HG03520 (cell line): ENCODE data around the gene MORN3.
A peak's percentile ranks its signal among the peaks of the same experiment; 100 is the strongest.
"Not testable (repeated sequence)": the region's sequence is repeated elsewhere in the genome, so short reads cannot be mapped to it uniquely, and the experiment has no call there.

Experiments used
- ATAC-seq: cut with Tn5 transposase; IDR thresholded peaks from one replicate; pipeline ENCODE4 v1.9.1; 2021; ENCODE audit warnings: mild to moderate bottlenecking, moderate library complexity; ENCODE audit not compliant: unreplicated experiment

MORN3 gene

DNA sequence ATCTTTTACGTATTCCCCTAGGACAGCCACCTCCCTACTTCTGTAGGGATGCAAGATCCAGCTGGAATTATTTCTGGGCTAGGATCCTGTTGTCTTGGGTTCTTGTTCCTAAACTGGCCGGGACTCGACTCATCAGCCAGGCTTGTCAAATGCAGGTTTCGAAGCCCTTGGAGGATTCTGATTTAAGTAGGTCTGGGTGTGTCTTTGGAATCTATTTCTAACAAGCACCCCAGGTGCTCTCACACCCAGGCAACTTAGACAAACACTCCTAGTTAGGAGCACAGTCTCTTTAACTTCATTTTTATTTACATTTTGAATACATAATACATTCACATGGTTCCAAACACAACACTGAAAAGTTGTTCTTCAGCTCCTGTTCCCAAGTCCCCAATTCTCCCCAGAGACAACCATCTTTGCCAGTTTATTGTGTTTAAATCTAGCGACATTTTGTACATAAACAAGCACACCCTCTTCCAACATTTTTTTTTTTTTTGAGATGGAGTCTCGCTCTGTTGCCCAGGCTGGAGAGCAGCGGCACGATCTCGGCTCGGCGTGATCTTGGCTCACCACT, 20.9 kb downstream of the MORN3 start:
- ATAC-seq = no peak

GRCh38 chr12:121641343-121641630, 28.2 kb downstream of the MORN3 start:
- no peak for ATAC-seq

- no peak for ATAC-seq
Measured at GRCh38 chr12:121638298-121639202, 30.9 kb downstream of the MORN3 start.

- ATAC-seq = no peak
Measured at GRCh38 chr12:121637231-121637914, 32.1 kb downstream of the MORN3 start.

DNA sequence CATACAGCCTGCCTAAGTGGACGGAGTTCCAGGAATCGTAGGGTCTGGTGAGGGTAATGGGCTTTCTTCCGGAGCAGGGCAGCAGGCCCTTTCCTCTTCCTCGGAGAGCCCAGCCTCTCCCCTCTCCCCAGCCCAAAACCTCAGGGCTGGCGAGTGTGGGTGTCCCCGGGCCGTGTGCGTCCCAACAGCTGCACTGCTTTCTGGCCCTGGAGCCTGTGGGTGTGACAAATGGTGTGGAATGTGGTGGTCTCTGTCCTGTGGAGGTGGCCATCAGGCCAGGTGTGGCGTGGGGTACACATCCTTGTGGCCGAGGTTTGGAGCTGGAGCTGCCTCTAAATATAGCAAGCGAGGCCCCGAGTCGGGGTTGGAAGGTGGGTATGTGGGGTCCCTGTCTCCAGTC, 34.6 kb downstream of the MORN3 start:
- ATAC-seq = no peak

- ATAC-seq = not testable (repeated sequence)
Measured at GRCh38 chr12:121633833-121634196, 35.6 kb downstream of the MORN3 start.

DNA sequence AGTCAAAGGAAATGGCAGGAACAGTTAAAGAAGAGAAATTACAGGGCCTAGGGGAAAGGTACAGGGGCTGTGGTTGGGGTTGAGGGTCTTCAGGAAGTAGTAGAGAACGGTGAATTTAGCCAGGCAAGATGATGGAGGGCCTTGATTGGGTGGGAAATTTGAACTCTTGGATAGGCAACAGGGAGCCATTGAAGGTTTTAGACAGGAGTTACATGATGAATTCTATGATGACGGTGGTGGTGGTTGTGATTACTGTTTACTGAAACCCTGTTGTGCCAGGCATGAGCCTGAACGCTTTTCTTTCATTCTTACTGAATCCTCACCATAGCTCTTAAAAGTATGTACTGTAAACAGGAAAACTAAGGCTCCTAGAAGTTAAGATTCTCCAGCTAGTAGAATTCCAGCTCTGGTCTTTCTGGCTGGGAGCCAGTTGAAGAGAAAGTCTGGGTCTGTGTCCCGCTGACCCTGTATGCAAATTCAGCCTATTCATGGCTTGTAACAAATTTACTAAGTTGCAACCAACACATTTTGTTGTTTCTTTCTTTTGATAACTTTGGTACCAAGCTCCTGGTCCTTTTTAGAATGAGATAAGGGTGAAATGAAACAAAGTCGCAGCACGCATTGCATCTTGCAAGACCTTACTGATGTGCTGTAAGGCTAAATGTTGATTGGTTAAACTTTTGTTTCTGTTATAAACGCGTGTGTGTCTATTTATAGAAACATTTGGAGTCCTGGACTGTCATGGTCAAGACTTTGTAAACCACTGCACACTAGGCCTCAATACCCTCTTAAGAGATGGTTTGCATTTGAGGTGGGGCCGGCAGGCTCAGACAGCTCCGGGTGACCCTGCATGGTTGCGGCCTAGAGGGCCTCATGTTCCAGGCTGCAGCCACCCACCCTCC, 37.1 kb downstream of the MORN3 start:
- ATAC-seq = no peak

DNA sequence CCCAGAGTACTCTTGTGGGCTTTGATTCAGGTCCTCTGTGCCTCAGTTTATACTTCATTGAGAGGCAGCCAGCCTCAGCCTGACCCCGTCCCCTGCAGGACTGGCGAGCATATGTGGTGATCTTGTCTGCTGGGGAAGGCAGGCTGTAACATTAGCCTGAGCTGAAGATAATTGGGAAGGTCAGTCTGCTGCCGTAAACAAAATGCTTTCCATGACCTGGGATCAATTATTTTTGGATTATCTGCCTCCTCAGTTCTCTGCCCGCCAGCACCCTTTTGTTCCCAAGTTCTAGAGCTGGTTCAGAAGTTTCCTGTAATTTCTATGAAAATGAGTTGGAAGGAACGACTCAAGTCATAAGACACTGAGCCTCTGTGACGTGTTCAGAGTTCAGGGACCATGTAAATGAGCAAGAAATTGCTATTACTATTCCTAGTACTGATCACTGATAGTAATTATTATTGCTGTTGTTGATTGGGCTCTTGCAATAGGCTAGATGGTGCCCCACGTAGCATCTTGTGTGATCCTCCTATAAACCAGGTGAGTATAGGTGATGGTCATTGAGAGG, 38.6 kb downstream of the MORN3 start:
- no peak for ATAC-seq

DNA sequence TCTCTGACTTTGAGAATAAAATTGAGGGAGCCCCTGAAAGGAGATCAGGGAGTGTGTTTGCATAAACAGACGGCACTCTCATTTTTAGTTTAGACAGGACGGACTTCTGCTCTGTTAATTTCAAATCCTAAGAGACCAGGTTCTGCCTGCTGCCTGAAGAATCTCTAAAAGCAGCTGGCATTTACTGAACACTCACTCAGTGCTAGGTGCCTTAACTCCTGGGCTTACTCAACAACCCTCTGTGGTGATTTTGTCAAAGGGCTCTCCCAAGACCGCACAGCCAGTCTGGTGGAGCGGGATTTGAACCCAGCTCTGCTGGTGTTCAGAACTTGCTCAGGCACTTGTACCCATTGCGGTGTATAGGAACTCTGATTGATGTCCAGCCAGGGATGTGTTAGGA, 40.9 kb downstream of the MORN3 start:
- ATAC-seq = no peak

- ATAC-seq = no peak
Measured at GRCh38 chr12:121628037-121628436, 41.4 kb downstream of the MORN3 start.

DNA sequence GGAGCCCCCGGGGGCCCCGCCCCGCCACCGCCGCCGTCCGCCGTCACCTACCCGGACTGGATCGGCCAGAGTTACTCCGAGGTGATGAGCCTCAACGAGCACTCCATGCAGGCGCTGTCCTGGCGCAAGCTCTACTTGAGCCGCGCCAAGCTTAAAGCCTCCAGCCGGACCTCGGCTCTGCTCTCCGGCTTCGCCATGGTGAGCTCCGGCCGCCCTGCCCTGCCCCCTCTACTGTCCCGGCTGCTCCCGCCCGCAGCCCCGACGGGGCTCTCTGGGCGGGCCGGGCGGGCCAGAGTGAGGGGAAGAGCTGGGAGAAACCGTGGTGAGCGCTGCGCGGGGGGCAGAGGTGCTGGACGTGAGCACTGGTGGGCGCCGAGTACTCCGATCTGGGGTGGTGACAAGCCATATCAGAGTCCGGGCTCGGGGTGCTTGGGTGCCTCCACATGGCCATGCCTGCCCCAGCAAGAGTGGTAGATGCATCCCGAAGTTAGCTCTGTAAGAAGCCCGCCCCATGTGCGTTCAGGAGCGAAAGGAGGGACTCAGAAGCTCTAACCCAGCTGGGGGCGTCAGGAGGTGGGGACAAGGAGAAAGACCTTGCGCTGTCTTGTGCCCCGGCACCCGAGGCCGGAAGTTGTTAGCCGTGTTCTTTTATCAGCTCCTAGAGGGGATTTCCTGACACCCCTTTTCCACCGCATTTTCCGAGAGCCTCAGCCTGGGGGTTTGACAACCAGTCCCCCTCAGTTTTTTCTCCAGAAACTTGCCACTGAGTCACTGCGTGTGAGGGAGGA, 42.4 kb downstream of the MORN3 start:
- peak; percentile 24 for ATAC-seq

- ATAC-seq = peak; percentile 60
Measured at GRCh38 chr12:121626087-121626852, 43.2 kb downstream of the MORN3 start, which contains the start of gene ORAI1. TSS of gene ORAI1 (plus strand) at chr12:121626530.

DNA sequence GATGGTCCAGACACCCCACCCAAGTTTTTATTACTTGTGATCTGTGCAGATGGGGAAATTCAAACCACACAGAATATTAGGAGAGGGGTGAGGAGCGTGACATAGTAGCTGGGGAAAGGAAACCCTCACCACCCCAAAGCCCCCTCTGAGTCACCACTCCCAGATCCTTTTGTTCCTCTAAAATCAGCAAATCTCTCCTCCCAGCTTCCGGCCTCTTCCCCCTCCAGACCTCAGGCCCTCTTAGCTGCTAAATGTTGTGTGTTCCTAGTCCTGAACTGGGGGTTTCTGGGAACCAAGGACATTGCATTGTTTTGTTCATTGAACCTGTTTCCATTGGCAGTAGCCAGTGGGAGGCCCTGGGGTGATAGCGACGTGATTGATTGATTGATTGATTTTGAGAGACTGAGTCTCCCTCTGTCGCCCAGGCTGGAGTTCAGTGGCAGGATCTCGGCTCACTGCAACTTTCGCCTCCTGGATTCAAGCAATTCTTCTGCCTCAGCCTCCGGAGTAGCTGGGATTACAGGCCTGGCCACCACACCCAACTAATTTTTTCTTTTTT, 49.0 kb downstream of the MORN3 start:
- no peak for ATAC-seq

DNA sequence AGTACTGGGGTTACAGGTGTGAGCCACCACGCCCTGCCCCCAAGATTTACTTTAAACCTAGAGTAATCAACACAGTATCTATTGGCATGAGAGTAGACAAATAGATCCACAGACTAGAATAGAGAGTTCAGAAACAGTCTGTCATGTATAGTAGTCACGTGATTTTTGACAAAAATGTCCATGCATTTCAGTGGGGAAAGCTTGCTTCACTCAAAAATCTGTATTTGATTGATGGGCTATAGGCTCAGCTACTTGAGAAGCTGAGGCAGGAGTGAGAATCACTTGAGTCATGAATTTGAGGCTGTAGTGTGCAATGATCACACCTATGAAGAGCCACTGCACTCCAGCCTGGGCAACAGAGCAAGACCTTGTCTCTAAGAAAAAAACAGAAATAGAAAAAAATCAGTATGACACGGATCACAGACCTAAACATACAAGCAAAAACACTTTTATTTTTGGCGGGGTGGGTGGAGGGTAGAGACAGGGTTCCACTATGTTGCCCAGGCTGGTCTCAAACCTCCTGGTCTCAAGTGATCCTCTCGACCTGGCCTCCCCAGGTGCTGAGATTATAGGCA, 50.7 kb downstream of the MORN3 start:
- ATAC-seq = no peak

GRCh38 chr12:121614872-121615467, 54.5 kb downstream of the MORN3 start:
- ATAC-seq = no peak

DNA sequence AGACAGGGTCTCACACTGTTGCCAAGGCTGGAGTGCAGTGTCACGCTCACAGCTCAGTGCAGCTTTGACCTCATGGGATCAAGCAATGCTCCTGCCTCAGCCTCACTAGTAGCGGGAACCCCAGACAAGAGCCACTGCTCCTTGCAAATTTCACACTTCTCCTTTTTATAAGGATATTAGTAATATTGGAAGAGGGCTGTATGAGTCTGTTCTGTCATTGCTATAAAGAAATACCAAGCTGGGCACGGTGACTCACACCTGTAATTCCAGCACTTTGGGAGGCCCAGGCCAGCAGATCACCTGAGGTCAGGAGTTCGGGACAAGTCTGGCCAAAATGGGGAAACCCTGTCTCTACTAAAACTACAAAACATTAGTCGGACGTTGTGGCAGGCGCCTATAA, 56.0 kb downstream of the MORN3 start:
- no peak for ATAC-seq

DNA sequence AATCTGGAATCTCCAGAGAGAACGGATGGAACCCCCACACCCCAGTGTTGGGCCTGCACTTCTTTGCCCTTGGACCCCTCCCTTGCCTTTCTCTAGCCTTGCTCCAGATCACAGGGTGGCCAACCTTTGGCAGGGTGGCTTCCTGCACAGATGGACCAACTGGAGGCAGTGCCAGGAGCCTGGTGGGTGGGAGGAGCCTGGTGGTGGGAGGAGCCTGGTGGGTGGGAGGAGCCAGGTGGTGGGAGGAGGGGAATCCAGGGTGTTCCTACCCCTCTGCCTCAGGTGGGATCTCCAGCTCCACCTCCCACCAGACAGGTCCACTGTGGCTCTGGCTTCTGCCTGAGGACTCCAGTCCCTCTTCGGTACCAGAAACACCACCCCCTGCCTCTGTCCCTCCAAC, 58.1 kb downstream of the MORN3 start:
- ATAC-seq = no peak
